A549 treated with DMSO at 1 μM for 4 hours (cell line): Measurements from ENCODE around the gene CYP27B1. TPM values are rescaled to one million over a fixed set of nuclear protein-coding genes. Genes with fewer than 3 reads are reported as not detected.

ENCODE experiments used
- total RNA-seq: library from RNA; stranded (reverse); fragments of 200-300 nt; extraction: Qiagen RNA extraction; gene quantifications from 5 replicates; pipeline ENCODE4 v1.2.3, GENCODE V29; 2022; ENCODE audit warnings: low read depth

CYP27B1 gene
- total RNA-seq = 2.0 to 4.0 TPM (median 2.2 TPM) in 5 replicates

GRCh38 chr12:57766464-57767304, at the start of gene CYP27B1:
Gene CYP27B1 (minus strand): TSS chr12:57767078. CDS start chr12:57767041, 37 bp downstream.

GRCh38 chr12:57782608-57783465, 16.0 kb upstream of the CYP27B1 start, which contains the start of gene TSFM:
Gene TSFM (plus strand): TSS chr12:57782787. CDS start chr12:57782802, 15 bp downstream.

GRCh38 chr12:57772429-57773322, 5.8 kb upstream of the CYP27B1 start, which contains the start of gene EEF1AKMT3:
Gene EEF1AKMT3 (plus strand): TSS chr12:57772614. CDS start chr12:57772725, 111 bp downstream.

GRCh38 chr12:57771873-57772428, 5.1 kb upstream of the CYP27B1 start, which contains the start of gene METTL1:
Gene METTL1 (minus strand): TSS chr12:57772105. CDS start chr12:57772083, 22 bp downstream.

GRCh38 chr12:57754411-57755193, 12.3 kb downstream of the CYP27B1 start, which contains the start of gene MARCHF9:
Gene MARCHF9 (plus strand): TSS chr12:57755103. CDS start chr12:57755529, 426 bp downstream.

GRCh38 chr12:57751788-57752667, 14.8 kb downstream of the CYP27B1 start, which contains the start of gene CDK4:
Gene CDK4 (minus strand): TSS chr12:57752310. CDS start chr12:57751717, 593 bp downstream.

GRCh38 chr12:57744777-57745484, 21.9 kb downstream of the CYP27B1 start, which contains the start of gene TSPAN31:
Gene TSPAN31 (plus strand): TSS chr12:57745039. CDS start chr12:57745155, 116 bp downstream.

GRCh38 chr12:57738661-57739237, 28.1 kb downstream of the CYP27B1 start, which contains the start of gene AGAP2:
Gene AGAP2 (minus strand): TSS chr12:57738742. CDS start chr12:57738246, 496 bp downstream.

Other genes with a start within 250 kb of the CYP27B1 start
- 26.2 to 39.6 TPM (median 33.3 TPM) in 5 replicates for gene DDIT3, start 246.6 kb downstream of the CYP27B1 start, total RNA-seq
- gene MBD6, start 244.3 kb downstream of the CYP27B1 start, total RNA-seq = 24.5 to 31.9 TPM (median 28.6 TPM) in 5 replicates
- 103 to 160 TPM (median 117 TPM) in 5 replicates for gene DCTN2, start 219.9 kb downstream of the CYP27B1 start, total RNA-seq
- 0.18 to 0.30 TPM (median 0.21 TPM) in 5 replicates for gene KIF5A, start 217.0 kb downstream of the CYP27B1 start, total RNA-seq
- 40.0 to 50.3 TPM (median 42.2 TPM) in 5 replicates for gene PIP4K2C, start 175.9 kb downstream of the CYP27B1 start, total RNA-seq
- gene DTX3, start 162.3 kb downstream of the CYP27B1 start, total RNA-seq = 17.1 to 19.8 TPM (median 17.7 TPM) in 5 replicates
- gene ARHGEF25, start 155.6 kb downstream of the CYP27B1 start, total RNA-seq = 5.6 to 6.9 TPM (median 6.1 TPM) in 5 replicates
- 34.2 to 52.4 TPM (median 46.8 TPM) in 5 replicates for gene B4GALNT1, start 133.9 kb downstream of the CYP27B1 start, total RNA-seq
- 112 to 120 TPM (median 115 TPM) in 5 replicates for gene OS9, start 72.9 kb downstream of the CYP27B1 start, total RNA-seq
- 0.06 to 0.17 TPM (median 0.13 TPM) in 5 replicates for gene AGAP2, start 28.3 kb downstream of the CYP27B1 start, total RNA-seq
- gene TSPAN31, start 22.0 kb downstream of the CYP27B1 start, total RNA-seq = 15.5 to 19.6 TPM (median 18.9 TPM) in 5 replicates
- 245 to 308 TPM (median 257 TPM) in 5 replicates for gene CDK4, start 14.8 kb downstream of the CYP27B1 start, total RNA-seq
- gene MARCHF9, start 12.0 kb downstream of the CYP27B1 start, total RNA-seq = 4.9 to 7.8 TPM (median 7.3 TPM) in 5 replicates
- 52.8 to 58.9 TPM (median 56.8 TPM) in 5 replicates for gene METTL1, start 5.0 kb upstream of the CYP27B1 start, total RNA-seq
- gene EEF1AKMT3, start 5.5 kb upstream of the CYP27B1 start, total RNA-seq = 6.0 to 6.8 TPM (median 6.5 TPM) in 5 replicates
- 71.8 to 78.2 TPM (median 76.6 TPM) in 5 replicates for gene TSFM, start 15.7 kb upstream of the CYP27B1 start, total RNA-seq
- gene AVIL, start 51.7 kb upstream of the CYP27B1 start, total RNA-seq = 0.39 to 1.1 TPM (median 0.62 TPM) in 5 replicates
- 45.4 to 60.2 TPM (median 56.6 TPM) in 5 replicates for gene CTDSP2, start 79.7 kb upstream of the CYP27B1 start, total RNA-seq
- 5.5 to 6.5 TPM (median 6.1 TPM) in 5 replicates for gene ATP23, start 174.5 kb upstream of the CYP27B1 start, total RNA-seq